Tibial nerve (tissue), 4 donors: ENCODE results near the gene CXCL17. TPM values are rescaled to one million over a fixed set of nuclear protein-coding genes. Genes with fewer than 3 reads are reported as not detected.

Experiments used
- DNase-seq, 2 donors: peaks; one replicate each; pipeline ENCODE4 v3.0.0-alpha.2; 2019; ENCODE audit warnings: low spot score in 2 of 2
- H3K27ac ChIP-seq, 4 donors: fragments of 200-600 bp; sonication (generic) in 3 of 4; one replicate each; pipeline ENCODE4 v1.5.1; 2017 to 2019; ENCODE audit warnings: mild to moderate bottlenecking in 1 of 4
- H3K27me3 ChIP-seq, 2 donors: fragments of 200-600 bp; sonication (generic) in 1 of 2; one replicate each; pipeline versions ENCODE4 v1.5.1 to v1.6.0; 2017 to 2019
- H3K36me3 ChIP-seq, 3 donors: fragments of 200-600 bp; sonication (generic); one replicate each; pipeline ENCODE4 v1.5.1; 2018 to 2019
- H3K4me1 ChIP-seq, 4 donors: fragments of 200-600 bp; sonication (generic) in 3 of 4; one replicate each; pipeline ENCODE4 v1.5.1; 2017 to 2019
- H3K4me3 ChIP-seq, 4 donors: fragments of 200-600 bp; sonication (generic) in 3 of 4; one replicate each; pipeline ENCODE4 v1.5.1; 2017 to 2019; ENCODE audit warnings: mild to moderate bottlenecking in 1 of 4, moderate library complexity in 1 of 4
- H3K9me3 ChIP-seq, 4 donors: fragments of 200-600 bp; sonication (generic) in 3 of 4; one replicate each; pipeline ENCODE4 v1.5.1; 2017 to 2019
- EP300 ChIP-seq, 2 donors: sonication (generic); formaldehyde crosslinking; IDR thresholded peaks; one replicate each; pipeline ENCODE4 v1.6.1; 2017; ENCODE audit warnings: antibody characterized with exemption in 2 of 2, mild to moderate bottlenecking in 1 of 2
- POLR2A ChIP-seq, 2 donors: fragments of 450-650 bp; IDR thresholded peaks; one replicate each; pipeline ENCODE4 v1.6.1; 2017; ENCODE audit warnings: antibody characterized with exemption in 2 of 2, mild to moderate bottlenecking in 2 of 2, moderate library complexity in 2 of 2
- WGBS, 2 donors: methylation state at CpG; one replicate each; pipeline ENCODE4 v1.1.5; 2018; 5-methylcytosine and 5-hydroxymethylcytosine counted together
- total RNA-seq, 4 donors: library from RNA; depleted of rRNA; stranded (reverse); fragments of >200 nt; gene quantifications; one replicate each; pipeline ENCODE4 v1.1.0, GENCODE V29; 2016
- TF ChIP-seq, protein P1 (sequence below), 5 experiments: fragments of 200-600 bp in 3 of 5; fragments of 450-650 bp in 2 of 5; sonication (generic) in 3 of 5; IDR thresholded peaks; one replicate each; pipeline ENCODE4 v1.5.1; 2016 to 2019; ENCODE audit warnings: antibody characterized with exemption in 5 of 5, mild to moderate bottlenecking in 3 of 5, moderate library complexity in 2 of 5

The CXCL17 gene
- total RNA-seq, 4 donors from 2014 or later = not detected

GRCh38 chr19:42424712-42425131 is 18.0 kb downstream of the CXCL17 start:
- Histone ChIP-seq H3K36me3 (no peaks in the 10 kb centered on the region), H3K27me3 (peaks cover 0 to 37% of the 10 kb centered on the region in 2 donors), H3K4me1 (peaks cover 0 to 40% (median 11%) of the 10 kb centered on the region in 4 donors), H3K4me3 (no peak overlapping the region), H3K9me3 (no peaks in the 10 kb centered on the region), H3K27ac (no peak overlapping the region)
- WGBS, 2 donors = 70 to 71% methylated on average over 7 to 13 of the region's 13 CpGs
- TF ChIP-seq POLR2A (IDR thresholded peaks at IDR 0.05) (no peak), EP300 (IDR thresholded peaks at IDR 0.05) (no peak)
- TF ChIP-seq, protein P1, sequence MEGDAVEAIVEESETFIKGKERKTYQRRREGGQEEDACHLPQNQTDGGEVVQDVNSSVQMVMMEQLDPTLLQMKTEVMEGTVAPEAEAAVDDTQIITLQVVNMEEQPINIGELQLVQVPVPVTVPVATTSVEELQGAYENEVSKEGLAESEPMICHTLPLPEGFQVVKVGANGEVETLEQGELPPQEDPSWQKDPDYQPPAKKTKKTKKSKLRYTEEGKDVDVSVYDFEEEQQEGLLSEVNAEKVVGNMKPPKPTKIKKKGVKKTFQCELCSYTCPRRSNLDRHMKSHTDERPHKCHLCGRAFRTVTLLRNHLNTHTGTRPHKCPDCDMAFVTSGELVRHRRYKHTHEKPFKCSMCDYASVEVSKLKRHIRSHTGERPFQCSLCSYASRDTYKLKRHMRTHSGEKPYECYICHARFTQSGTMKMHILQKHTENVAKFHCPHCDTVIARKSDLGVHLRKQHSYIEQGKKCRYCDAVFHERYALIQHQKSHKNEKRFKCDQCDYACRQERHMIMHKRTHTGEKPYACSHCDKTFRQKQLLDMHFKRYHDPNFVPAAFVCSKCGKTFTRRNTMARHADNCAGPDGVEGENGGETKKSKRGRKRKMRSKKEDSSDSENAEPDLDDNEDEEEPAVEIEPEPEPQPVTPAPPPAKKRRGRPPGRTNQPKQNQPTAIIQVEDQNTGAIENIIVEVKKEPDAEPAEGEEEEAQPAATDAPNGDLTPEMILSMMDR (IDR thresholded peaks at IDR 0.05) = no peak
- DNase-seq = no peak

- TF ChIP-seq POLR2A (IDR thresholded peaks at IDR 0.05) (no peak), EP300 (IDR thresholded peaks at IDR 0.05) (no peak)
- TF ChIP-seq, protein P1 (IDR thresholded peaks at IDR 0.05) = no peak
- DNase-seq = no peak
- Histone ChIP-seq H3K9me3 (no peaks in the 10 kb centered on the region), H3K36me3 (no peaks in the 10 kb centered on the region), H3K27me3 (peaks cover 0 to 37% of the 10 kb centered on the region in 2 donors), H3K4me3 (peak overlapping the region in 2 of 4 donors; percentile 61 to 64), H3K4me1 (peaks cover 0 to 40% (median 11%) of the 10 kb centered on the region in 4 donors), H3K27ac (peak overlapping the region in 1 of 4 donors; percentile 71)
- WGBS, 2 donors = 62 to 75% methylated on average over 9 to 15 of the region's 15 CpGs
Observed at GRCh38 chr19:42424345-42424707, 18.4 kb downstream of the CXCL17 start.

DNA sequence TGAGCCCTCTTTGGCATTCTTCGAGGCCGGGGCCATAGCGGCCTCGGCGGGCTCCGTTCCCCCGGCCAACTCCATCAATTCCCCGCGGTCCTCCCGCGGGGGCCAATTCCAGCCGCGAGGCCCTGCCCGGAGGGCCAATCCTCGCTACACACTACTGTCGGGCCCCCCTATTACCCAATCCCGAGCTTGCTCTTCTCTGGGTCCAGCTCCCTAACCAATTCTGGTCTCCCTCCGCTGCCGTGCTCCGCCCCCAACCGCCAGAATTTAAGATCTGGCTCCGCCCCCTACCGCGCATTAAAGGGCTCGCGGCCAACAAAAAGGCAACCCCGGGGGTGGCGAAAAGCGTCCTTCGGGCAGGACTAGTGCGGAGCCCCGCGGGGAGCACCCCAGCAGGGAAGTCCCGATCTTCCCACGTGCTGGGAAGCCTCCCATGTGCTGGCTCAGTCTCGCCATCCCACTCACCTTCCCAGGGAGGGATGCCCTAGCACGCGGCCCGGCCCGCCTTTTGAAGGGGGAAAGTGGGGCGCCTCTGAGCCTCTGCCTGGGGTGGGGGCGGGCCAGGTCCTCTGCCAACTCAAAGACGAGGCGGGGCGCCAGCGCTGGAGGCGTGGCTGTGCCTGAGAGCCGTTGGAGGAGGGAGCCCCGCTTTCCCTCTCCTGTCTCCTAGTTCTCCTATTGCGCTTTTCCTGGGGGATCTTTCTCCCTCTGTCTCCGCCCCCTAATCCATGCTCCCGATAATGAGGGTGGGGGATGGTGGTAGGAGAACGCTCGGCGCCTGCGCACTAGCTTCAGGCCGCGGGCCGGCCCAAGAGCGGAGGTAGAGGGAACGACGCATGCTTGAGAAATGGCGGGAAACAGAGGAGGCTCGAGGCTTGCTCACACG is 19.0 kb downstream of the CXCL17 start:
- 3 to 9% methylated on average over 31 to 59 of the region's 65 CpGs for WGBS, 2 donors
- Histone ChIP-seq H3K36me3 (no peaks in the 10 kb centered on the region), H3K27me3 (peaks cover 0 to 37% of the 10 kb centered on the region in 2 donors), H3K4me1 (peaks cover 0 to 40% (median 11%) of the 10 kb centered on the region in 4 donors), H3K4me3 (peak overlapping the region; percentile 50 to 64 (median 57)), H3K27ac (peak overlapping the region in 3 of 4 donors; percentile 44 to 75 (median 71)), H3K9me3 (no peaks in the 10 kb centered on the region)
- DNase-seq = peak; percentile 48 to 78
- TF ChIP-seq, protein P1 (IDR thresholded peaks at IDR 0.05) = peak in 2 of 5 experiments; percentile 3 to 26
- TF ChIP-seq POLR2A (IDR thresholded peaks at IDR 0.05) = peak in 1 of 2 donors; percentile 39
- TF ChIP-seq EP300 (IDR thresholded peaks at IDR 0.05) = peak in 1 of 2 donors; percentile 36

- Histone ChIP-seq H3K36me3 (no peaks in the 10 kb centered on the region), H3K27ac (peak overlapping the region in 3 of 4 donors; percentile 44 to 75 (median 71)), H3K27me3 (peaks cover 0 to 37% of the 10 kb centered on the region in 2 donors), H3K4me3 (peak overlapping the region; percentile 50 to 64 (median 57)), H3K9me3 (no peaks in the 10 kb centered on the region), H3K4me1 (peaks cover 0 to 40% (median 11%) of the 10 kb centered on the region in 4 donors)
- TF ChIP-seq POLR2A (IDR thresholded peaks at IDR 0.05) (no peak), EP300 (IDR thresholded peaks at IDR 0.05) (no peak)
- TF ChIP-seq, protein P1 (IDR thresholded peaks at IDR 0.05) = no peak
- DNase-seq = no peak
- 4 to 5% methylated on average over 25 to 36 of the region's 38 CpGs for WGBS, 2 donors
Observed at GRCh38 chr19:42422901-42423461, 19.8 kb downstream of the CXCL17 start.
